NCI-H526 (cell line): ENCODE data around the gene PRIM2.
"Not testable (repeated sequence)": the region's sequence is repeated elsewhere in the genome, so short reads cannot be mapped to it uniquely, and the experiment has no call there.

Source experiments
- DNase-seq, 2 experiments: peaks; one replicate each; lab custom pipeline; 2025; lab: John Stamatoyannopoulos, UW

The PRIM2 gene

GRCh38 chr6:57365076-57365583, 47.7 kb downstream of the PRIM2 start:
- not testable (repeated sequence) for DNase-seq

- not testable (repeated sequence) for DNase-seq
Observed at GRCh38 chr6:57368965-57369731, 51.7 kb downstream of the PRIM2 start.

GRCh38 chr6:57371779-57372178, 54.3 kb downstream of the PRIM2 start:
- DNase-seq, result not testable (repeated sequence)

- DNase-seq, result not testable (repeated sequence)
Observed at GRCh38 chr6:57374764-57375163, 57.3 kb downstream of the PRIM2 start.

- DNase-seq, result not testable (repeated sequence)
Observed at GRCh38 chr6:57376083-57376482, 58.7 kb downstream of the PRIM2 start.

- not testable (repeated sequence) for DNase-seq
Observed at GRCh38 chr6:57389038-57389592, 71.7 kb downstream of the PRIM2 start.

GRCh38 chr6:57390818-57391217, 73.4 kb downstream of the PRIM2 start:
- not testable (repeated sequence) for DNase-seq

GRCh38 chr6:57392047-57392446, 74.6 kb downstream of the PRIM2 start:
- DNase-seq, result not testable (repeated sequence)

- not testable (repeated sequence) for DNase-seq
Observed at GRCh38 chr6:57419341-57419740, 101.9 kb downstream of the PRIM2 start.

- peak; percentile 73 to 74 for DNase-seq
Observed at GRCh38 chr6:57421503-57421902, 104.1 kb downstream of the PRIM2 start.

GRCh38 chr6:57423468-57423867, 106.0 kb downstream of the PRIM2 start:
- DNase-seq, result no peak

- DNase-seq, result not testable (repeated sequence)
Observed at GRCh38 chr6:57431742-57432141, 114.3 kb downstream of the PRIM2 start.

- no peak for DNase-seq
Observed at GRCh38 chr6:57432157-57432556, 114.7 kb downstream of the PRIM2 start.

GRCh38 chr6:57432919-57433684, 115.7 kb downstream of the PRIM2 start:
- DNase-seq, result no peak

- not testable (repeated sequence) for DNase-seq
Observed at GRCh38 chr6:57433790-57434189, 116.4 kb downstream of the PRIM2 start.

- DNase-seq, result peak; percentile 4 to 43
Observed at GRCh38 chr6:57434944-57435343, 117.5 kb downstream of the PRIM2 start.

GRCh38 chr6:57435475-57436160, 118.2 kb downstream of the PRIM2 start:
- DNase-seq, result peak in 1 of 2 experiments; percentile 19

GRCh38 chr6:57440735-57441134, 123.3 kb downstream of the PRIM2 start:
- not testable (repeated sequence) for DNase-seq

- peak in 1 of 2 experiments; percentile 9 for DNase-seq
Observed at GRCh38 chr6:57442133-57442532, 124.7 kb downstream of the PRIM2 start.

GRCh38 chr6:57443181-57443580, 125.8 kb downstream of the PRIM2 start:
- DNase-seq, result not testable (repeated sequence)

GRCh38 chr6:57444787-57445186, 127.4 kb downstream of the PRIM2 start:
- DNase-seq, result not testable (repeated sequence)

GRCh38 chr6:57445379-57445778, 127.9 kb downstream of the PRIM2 start:
- DNase-seq, result not testable (repeated sequence)
